NCI-H69 (cell line): ENCODE measurements around the gene ZNF701.
"Not testable (repeated sequence)": the region's sequence is repeated elsewhere in the genome, so short reads cannot be mapped to it uniquely, and the experiment has no call there.

Experiments used
- DNase-seq: peaks from one replicate; lab custom pipeline; 2025; lab: John Stamatoyannopoulos, UW

ZNF701 gene

GRCh38 chr19:52566588-52566987 lies 3.5 kb upstream of the ZNF701 start:
- DNase-seq = no peak

GRCh38 chr19:52567921-52568320 lies 2.2 kb upstream of the ZNF701 start:
- no peak for DNase-seq

- peak; percentile 84 for DNase-seq
These were observed 468 bp upstream of the ZNF701 start for GRCh38 chr19:52569638-52569999.

GRCh38 chr19:52584736-52585440 lies 14.8 kb downstream of the ZNF701 start:
- DNase-seq = no peak

GRCh38 chr19:52585604-52586003 lies 15.5 kb downstream of the ZNF701 start:
- no peak for DNase-seq

GRCh38 chr19:52590728-52591127 lies 20.6 kb downstream of the ZNF701 start:
- peak; percentile 23 for DNase-seq

GRCh38 chr19:52592301-52592700 lies 22.2 kb downstream of the ZNF701 start:
- no peak for DNase-seq

GRCh38 chr19:52593441-52593840 lies 23.4 kb downstream of the ZNF701 start:
- not testable (repeated sequence) for DNase-seq

- no peak for DNase-seq
These were observed 29.2 kb downstream of the ZNF701 start for GRCh38 chr19:52599241-52599640.

GRCh38 chr19:52600639-52601024 lies 30.5 kb downstream of the ZNF701 start:
- DNase-seq = peak; percentile 66

GRCh38 chr19:52601025-52601973 lies 31.2 kb downstream of the ZNF701 start:
- peak; percentile 94 for DNase-seq

- DNase-seq = peak; percentile 41
These were observed 31.9 kb downstream of the ZNF701 start for GRCh38 chr19:52601974-52602366.

GRCh38 chr19:52602941-52603340 lies 32.9 kb downstream of the ZNF701 start:
- DNase-seq = no peak

GRCh38 chr19:52603558-52604207 lies 33.6 kb downstream of the ZNF701 start:
- no peak for DNase-seq

- no peak for DNase-seq
These were observed 43.3 kb downstream of the ZNF701 start for GRCh38 chr19:52613299-52613906.

- no peak for DNase-seq
These were observed 51.3 kb downstream of the ZNF701 start for GRCh38 chr19:52621376-52621775.

GRCh38 chr19:52622261-52622660 lies 52.2 kb downstream of the ZNF701 start:
- peak; percentile 32 for DNase-seq

GRCh38 chr19:52626915-52627314 lies 56.8 kb downstream of the ZNF701 start:
- DNase-seq = no peak

GRCh38 chr19:52627441-52627840 lies 57.4 kb downstream of the ZNF701 start:
- not testable (repeated sequence) for DNase-seq

GRCh38 chr19:52635786-52636570 lies 65.9 kb downstream of the ZNF701 start:
- DNase-seq = no peak
